Fibroblast of lung (primary cell): Measurements from ENCODE around the gene FRG2. TPM values are rescaled to one million over a fixed set of nuclear protein-coding genes. Genes with fewer than 3 reads are reported as not detected.
"Not testable (repeated sequence)": the region's sequence is repeated elsewhere in the genome, so short reads cannot be mapped to it uniquely, and the experiment has no call there.

Experiments
- DNase-seq, 2 donors: peaks; one replicate each; pipeline versions ENCODE4 v3.0.0 to v3.0.0-alpha.2; 2010; ENCODE audit warnings: low read depth in 2 of 2
- H2AFZ ChIP-seq: 2 replicates; pipeline ENCODE4 v1.5.1; 2012; ENCODE audit warnings: low read length, control low read depth, inconsistent platforms
- H3K27ac ChIP-seq: 2 replicates; pipeline ENCODE4 v1.5.1; 2011; ENCODE audit warnings: low read length, control low read depth; ENCODE audit not compliant: insufficient read depth
- H3K27me3 ChIP-seq: 2 replicates; pipeline ENCODE4 v1.5.1; 2011; ENCODE audit warnings: mild to moderate bottlenecking, low read length; ENCODE audit not compliant: control insufficient read depth, insufficient read depth
- H3K36me3 ChIP-seq: 2 replicates; pipeline ENCODE4 v1.5.1; 2011; ENCODE audit warnings: low read length; ENCODE audit not compliant: control insufficient read depth, insufficient read depth
- H3K4me1 ChIP-seq: 2 replicates; pipeline ENCODE4 v1.5.1; 2011; ENCODE audit warnings: low read length; ENCODE audit not compliant: control insufficient read depth, insufficient read depth; ENCODE audit errors: extremely low read depth
- H3K4me2 ChIP-seq: 2 replicates; pipeline ENCODE4 v1.5.1; 2011; ENCODE audit warnings: low read length, control low read depth; ENCODE audit not compliant: insufficient read depth; ENCODE audit errors: extremely low read depth
- H3K4me3 ChIP-seq, 4 experiments: fragments of 200-600 bp in 1 of 4; sonication (generic) in 1 of 4; replicated peaks in 1 of 4; 2 replicates each; pipeline ENCODE4 v1.5.1; 2011 to 2016; ENCODE audit warnings: low read length in 4 of 4, low read depth in 3 of 4, mild to moderate bottlenecking in 3 of 4, control low read depth in 2 of 4, inconsistent platforms in 1 of 4, mixed read lengths in 1 of 4; ENCODE audit not compliant: insufficient read depth in 1 of 4; ENCODE audit errors: control extremely low read depth in 1 of 4
- H3K79me2 ChIP-seq: 2 replicates; pipeline ENCODE4 v1.5.1; 2012; ENCODE audit warnings: mild to moderate bottlenecking, low read length, inconsistent platforms; ENCODE audit not compliant: control insufficient read depth, insufficient read depth
- H3K9ac ChIP-seq: 2 replicates; pipeline ENCODE4 v1.5.1; 2011; ENCODE audit warnings: mild to moderate bottlenecking, low read length, control low read depth; ENCODE audit not compliant: insufficient read depth
- H3K9me3 ChIP-seq: 2 replicates; pipeline ENCODE4 v1.5.1; 2012; ENCODE audit warnings: low read depth, low read length; ENCODE audit not compliant: control insufficient read depth, insufficient read depth
- H4K20me1 ChIP-seq: 2 replicates; pipeline ENCODE4 v1.5.1; 2011; ENCODE audit warnings: low read length; ENCODE audit not compliant: control insufficient read depth, insufficient read depth; ENCODE audit errors: extremely low read depth
- CTCF ChIP-seq, 2 donors: IDR thresholded peaks in 1 of 2; conservative IDR thresholded peaks in 1 of 2; 1 replicate in 1 of 2; 2 replicates in 1 of 2; pipeline ENCODE4 v1.5.1; 2011 to 2012; ENCODE audit warnings: low read length in 2 of 2, control low read depth in 1 of 2, inconsistent platforms in 1 of 2, low read depth in 1 of 2, mild to moderate bottlenecking in 1 of 2
- EZH2 ChIP-seq: IDR thresholded peaks from 2 replicates; pipeline ENCODE4 v1.5.1; 2012; ENCODE audit warnings: low read length, control low read depth, mild to moderate bottlenecking; ENCODE audit errors: missing control alignments
- polyA plus RNA-seq, 2 donors: library from polyadenylated mRNA; depleted of rRNA in 1 of 2; stranded (reverse) in 1 of 2; unstranded in 1 of 2; fragments of >200 nt; gene quantifications; 2 replicates each; pipeline ENCODE4 v1.2.1, GENCODE V29; 2011 to 2012; ENCODE audit warnings: missing spikeins in 1 of 2
- total RNA-seq: library from RNA; depleted of rRNA; stranded (reverse); fragments of >200 nt; gene quantifications from 2 replicates; pipeline ENCODE4 v1.2.1, GENCODE V29; 2014

The FRG2 gene
- total and polyA plus RNA-seq, 2 donors (not counting 1 experiment from before 2014, with no cell fraction given): not detected

GRCh38 chr4:190020790-190021717 is 6.0 kb downstream of the FRG2 start:
- H3K4me2 ChIP-seq: no peak overlapping the region
- H3K9ac ChIP-seq: no peak overlapping the region
- no peaks in the 10 kb centered on the region for H3K4me1 ChIP-seq
- H3K79me2 ChIP-seq: no peaks in the 10 kb centered on the region
- peak; percentile 14 to 27 for DNase-seq
- H3K4me3 ChIP-seq: no peak overlapping the region
- TF ChIP-seq EZH2 (peak; percentile 76), CTCF (conservative IDR thresholded peaks at IDR 0.05 in 1 of 2, IDR thresholded peaks at IDR 0.05 in 1 of 2; ENCODE audit: low read depth in 1 of 2, low read length in 2 of 2) (no peak)
- H3K36me3 ChIP-seq: no peaks in the 10 kb centered on the region
- H3K27me3 ChIP-seq: peaks cover 40% of the 10 kb centered on the region
- H4K20me1 ChIP-seq: no peaks in the 10 kb centered on the region
- H3K27ac ChIP-seq: no peak overlapping the region
- no peak overlapping the region for H2AFZ ChIP-seq
- H3K9me3 ChIP-seq: no peaks in the 10 kb centered on the region

- not testable (repeated sequence) for H3K36me3 ChIP-seq, H3K79me2 ChIP-seq, DNase-seq, H4K20me1 ChIP-seq, H3K27ac ChIP-seq, H3K9me3 ChIP-seq, H2AFZ ChIP-seq, H3K4me3 ChIP-seq, H3K4me1 ChIP-seq, H3K4me2 ChIP-seq, H3K9ac ChIP-seq
- TF ChIP-seq EZH2: peak; percentile 13
- peaks cover 45% of the 10 kb centered on the region for H3K27me3 ChIP-seq
Observed at GRCh38 chr4:190019859-190020463, 7.1 kb downstream of the FRG2 start.

DNA sequence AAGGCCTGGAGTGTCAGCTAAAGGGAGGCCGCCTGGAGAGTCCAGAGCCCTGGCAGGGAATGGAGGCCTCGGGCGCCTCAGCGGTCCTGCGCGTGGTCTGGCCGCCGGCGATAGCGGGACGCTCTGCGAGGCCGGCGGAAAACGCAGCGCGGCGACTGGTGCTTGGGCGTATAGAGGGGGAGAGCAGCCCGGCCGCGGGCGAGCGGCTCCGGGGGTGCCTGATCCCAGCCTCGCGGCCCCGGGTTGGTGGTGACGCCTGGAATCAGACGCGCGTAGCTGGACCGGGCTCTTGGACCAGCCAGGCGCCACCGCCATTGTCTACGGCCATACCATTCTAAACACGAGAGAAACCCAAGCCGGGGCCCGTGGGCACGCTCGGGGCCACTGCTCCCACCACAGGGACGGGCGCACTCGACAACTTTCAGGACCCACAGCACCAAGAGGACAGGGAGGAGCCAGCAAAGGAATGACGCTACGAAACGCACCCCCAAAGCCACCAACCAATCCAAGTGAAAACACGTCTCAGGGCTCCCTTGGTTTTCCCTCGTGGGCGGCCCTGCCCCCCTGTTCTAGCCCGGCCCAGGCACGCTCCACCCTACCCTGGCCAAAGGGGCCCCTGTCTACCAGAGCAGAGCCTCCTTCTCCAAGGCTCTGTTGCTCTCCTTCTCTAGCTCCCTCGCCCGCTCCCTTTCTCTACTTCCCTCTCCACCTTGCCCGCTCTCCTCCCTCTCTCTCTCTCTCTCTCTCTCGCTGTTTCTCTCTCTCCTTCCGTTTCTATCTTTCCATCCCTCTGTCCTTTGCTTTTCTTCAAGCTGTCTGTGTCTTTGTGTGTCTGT is 7.8 kb downstream of the FRG2 start:
- Histone ChIP-seq H3K4me2 (no peak overlapping the region), H3K4me1 (no peaks in the 10 kb centered on the region), H3K27ac (no peak overlapping the region), H3K9me3 (no peaks in the 10 kb centered on the region), H4K20me1 (no peaks in the 10 kb centered on the region), H3K27me3 (peaks cover 45% of the 10 kb centered on the region), H3K79me2 (no peaks in the 10 kb centered on the region), H2AFZ (no peak overlapping the region), H3K4me3 (no peak overlapping the region), H3K9ac (no peak overlapping the region), H3K36me3 (no peaks in the 10 kb centered on the region)
- TF ChIP-seq EZH2 (peak; percentile 19), CTCF (conservative IDR thresholded peaks at IDR 0.05 in 1 of 2, IDR thresholded peaks at IDR 0.05 in 1 of 2; ENCODE audit: low read depth in 1 of 2, low read length in 2 of 2) (no peak)
- no peak for DNase-seq
